Activated naive CD4-positive, alpha-beta T cell treated with anti-CD3 and anti-CD28 coated beads for 36 hours (primary cell): ENCODE results near the gene VSNL1. TPM values are rescaled to one million over a fixed set of nuclear protein-coding genes. Genes with fewer than 3 reads are reported as not detected.

Experiments
- CTCF ChIA-PET: fragments of 350-600 bp; sonication (Branson Sonifier 250); formaldehyde crosslinking; loops from one replicate; lab custom pipeline; 2021; ENCODE audit warnings: antibody characterized with exemption; lab: Charles Lee
- DNase-seq: peaks from one replicate; pipeline ENCODE4 v3.0.0-alpha.2; 2020
- H3K27ac Mint-ChIP-seq: one replicate; pipeline ENCODE4 v1.8.0; 2021; ENCODE audit warnings: mild to moderate bottlenecking, mixed read lengths
- H3K27me3 Mint-ChIP-seq: one replicate; pipeline ENCODE4 v1.8.0; 2021; ENCODE audit warnings: low read depth, mixed read lengths
- H3K36me3 Mint-ChIP-seq: one replicate; pipeline ENCODE4 v1.8.0; 2021; ENCODE audit warnings: low read depth, mixed read lengths
- H3K4me1 Mint-ChIP-seq: one replicate; pipeline ENCODE4 v1.8.0; 2021; ENCODE audit warnings: low read depth, mixed read lengths
- H3K4me3 Mint-ChIP-seq: one replicate; pipeline ENCODE4 v1.8.0; 2021; ENCODE audit warnings: mild to moderate bottlenecking, moderate library complexity, mixed read lengths
- H3K9me3 Mint-ChIP-seq: one replicate; pipeline ENCODE4 v1.8.0; 2021; ENCODE audit warnings: mixed read lengths
- intact Hi-C: fragments of 100-400 bp; cut with micrococcal nuclease; formaldehyde crosslinking; loops from one replicate; pipeline ENCODE4 v1.15.1; 2023
- total RNA-seq, 2 experiments: library from RNA; stranded (reverse); gene quantifications; one replicate each; pipeline ENCODE4 v1.2.3, GENCODE V29; 2021

The VSNL1 gene
- total RNA-seq, 2 experiments from 2014 or later = not detected

- H3K27ac Mint-ChIP-seq = no peak overlapping the region
These were observed 10.7 kb upstream of the VSNL1 start for GRCh38 chr2:17529771-17530170.

GRCh38 chr2:17533546-17533945 lies 7.0 kb upstream of the VSNL1 start:
- no peak overlapping the region for H3K27ac Mint-ChIP-seq
- no peaks in the 10 kb centered on the region for H3K36me3 Mint-ChIP-seq
- intact Hi-C loops = no loop called here
- H3K9me3 Mint-ChIP-seq = no peaks in the 10 kb centered on the region
- CTCF ChIA-PET = interaction anchor here (0.6 kb wide), 1 partner anchor 526 kb away, joined by 3 read pairs; no protein-coding TSS in a partner anchor
- H3K27me3 Mint-ChIP-seq = peaks cover 26% of the 10 kb centered on the region
- DNase-seq = no peak
- peaks cover 4% of the 10 kb centered on the region for H3K4me1 Mint-ChIP-seq
- H3K4me3 Mint-ChIP-seq = no peak overlapping the region

More at GRCh38 chr2:17529771-17530170, 10.7 kb upstream of the VSNL1 start:
- CTCF ChIA-PET = no interaction called here
- DNase-seq = no peak
- Mint-ChIP-seq H3K4me3 (no peak overlapping the region), H3K9me3 (no peaks in the 10 kb centered on the region), H3K27me3 (peaks cover 3% of the 10 kb centered on the region), H3K36me3 (no peaks in the 10 kb centered on the region), H3K4me1 (no peaks in the 10 kb centered on the region)
- intact Hi-C loops = no loop called here

GRCh38 chr2:17536416-17536815 lies 4.1 kb upstream of the VSNL1 start:
- H3K9me3 Mint-ChIP-seq = no peaks in the 10 kb centered on the region
- no peak overlapping the region for H3K4me3 Mint-ChIP-seq
- H3K4me1 Mint-ChIP-seq = peaks cover 4% of the 10 kb centered on the region
- no peak for DNase-seq
- peaks cover 47% of the 10 kb centered on the region for H3K27me3 Mint-ChIP-seq
- no peaks in the 10 kb centered on the region for H3K36me3 Mint-ChIP-seq
- H3K27ac Mint-ChIP-seq = no peak overlapping the region
- CTCF ChIA-PET = no interaction called here
- intact Hi-C loops = no loop called here

GRCh38 chr2:17538022-17538843 lies 2.3 kb upstream of the VSNL1 start:
- Mint-ChIP-seq H3K27me3 (peaks cover 54% of the 10 kb centered on the region), H3K4me1 (peaks cover 4% of the 10 kb centered on the region), H3K4me3 (no peak overlapping the region), H3K27ac (no peak overlapping the region), H3K9me3 (no peaks in the 10 kb centered on the region), H3K36me3 (no peaks in the 10 kb centered on the region)
- CTCF ChIA-PET = no interaction called here
- DNase-seq = no peak
- intact Hi-C loops = no loop called here

- intact Hi-C loops = no loop called here
- no peak overlapping the region for H3K27ac Mint-ChIP-seq
- no peaks in the 10 kb centered on the region for H3K36me3 Mint-ChIP-seq
- H3K9me3 Mint-ChIP-seq = no peaks in the 10 kb centered on the region
- CTCF ChIA-PET = no interaction called here
- no peak overlapping the region for H3K4me3 Mint-ChIP-seq
- peaks cover 4% of the 10 kb centered on the region for H3K4me1 Mint-ChIP-seq
- DNase-seq = no peak
- H3K27me3 Mint-ChIP-seq = peaks cover 59% of the 10 kb centered on the region
These were observed 1.5 kb upstream of the VSNL1 start for GRCh38 chr2:17538844-17539554.

GRCh38 chr2:17539611-17540092 lies 844 bp upstream of the VSNL1 start:
- intact Hi-C loops = no loop called here
- no peak overlapping the region for H3K4me3 Mint-ChIP-seq
- H3K9me3 Mint-ChIP-seq = no peaks in the 10 kb centered on the region
- DNase-seq = no peak
- H3K4me1 Mint-ChIP-seq = peaks cover 4% of the 10 kb centered on the region
- H3K27me3 Mint-ChIP-seq = peaks cover 59% of the 10 kb centered on the region
- H3K36me3 Mint-ChIP-seq = no peaks in the 10 kb centered on the region
- no peak overlapping the region for H3K27ac Mint-ChIP-seq
- CTCF ChIA-PET = no interaction called here

GRCh38 chr2:17540813-17541530 lies 476 bp downstream of the VSNL1 start:
- no peak overlapping the region for H3K4me3 Mint-ChIP-seq
- intact Hi-C loops = no loop called here
- CTCF ChIA-PET = no interaction called here

GRCh38 chr2:17541531-17541950 lies 1.0 kb downstream of the VSNL1 start:
- no peaks in the 10 kb centered on the region for H3K9me3 Mint-ChIP-seq
- intact Hi-C loops = no loop called here

More at GRCh38 chr2:17540813-17541530, 476 bp downstream of the VSNL1 start:
- Mint-ChIP-seq H3K9me3 (no peaks in the 10 kb centered on the region), H3K27me3 (peaks cover 52% of the 10 kb centered on the region), H3K4me1 (peaks cover 4% of the 10 kb centered on the region), H3K27ac (no peak overlapping the region), H3K36me3 (no peaks in the 10 kb centered on the region)
- DNase-seq = no peak

GRCh38 chr2:17542471-17542870 lies 2.0 kb downstream of the VSNL1 start:
- no peak overlapping the region for H3K4me3 Mint-ChIP-seq
- no peak overlapping the region for H3K27ac Mint-ChIP-seq
- no peaks in the 10 kb centered on the region for H3K36me3 Mint-ChIP-seq
- CTCF ChIA-PET = no interaction called here
- peaks cover 44% of the 10 kb centered on the region for H3K27me3 Mint-ChIP-seq
- peaks cover 4% of the 10 kb centered on the region for H3K4me1 Mint-ChIP-seq
- intact Hi-C loops = no loop called here
- no peak for DNase-seq
- H3K9me3 Mint-ChIP-seq = no peaks in the 10 kb centered on the region

More at GRCh38 chr2:17541531-17541950, 1.0 kb downstream of the VSNL1 start:
- no peak overlapping the region for H3K27ac Mint-ChIP-seq
- H3K36me3 Mint-ChIP-seq = no peaks in the 10 kb centered on the region
- H3K4me3 Mint-ChIP-seq = no peak overlapping the region
- CTCF ChIA-PET = no interaction called here
- peaks cover 49% of the 10 kb centered on the region for H3K27me3 Mint-ChIP-seq
- no peak for DNase-seq
- peaks cover 4% of the 10 kb centered on the region for H3K4me1 Mint-ChIP-seq

- Mint-ChIP-seq H3K9me3 (no peaks in the 10 kb centered on the region), H3K4me1 (peaks cover 4% of the 10 kb centered on the region), H3K27me3 (peaks cover 42% of the 10 kb centered on the region), H3K27ac (no peak overlapping the region), H3K4me3 (no peak overlapping the region), H3K36me3 (no peaks in the 10 kb centered on the region)
- intact Hi-C loops = no loop called here
- CTCF ChIA-PET = no interaction called here
- no peak for DNase-seq
These were observed 2.7 kb downstream of the VSNL1 start for GRCh38 chr2:17543131-17543660.

- intact Hi-C loops = no loop called here
- no peaks in the 10 kb centered on the region for H3K36me3 Mint-ChIP-seq
- no peak for DNase-seq
- no peaks in the 10 kb centered on the region for H3K4me1 Mint-ChIP-seq
- H3K4me3 Mint-ChIP-seq = no peak overlapping the region
- no peak overlapping the region for H3K27ac Mint-ChIP-seq
- CTCF ChIA-PET = no interaction called here
- H3K27me3 Mint-ChIP-seq = peaks cover 44% of the 10 kb centered on the region
- no peaks in the 10 kb centered on the region for H3K9me3 Mint-ChIP-seq
These were observed 3.4 kb downstream of the VSNL1 start for GRCh38 chr2:17543848-17544247.

GRCh38 chr2:17544256-17544655 lies 3.8 kb downstream of the VSNL1 start:
- no peak for DNase-seq
- CTCF ChIA-PET = no interaction called here
- Mint-ChIP-seq H3K4me3 (no peak overlapping the region), H3K36me3 (no peaks in the 10 kb centered on the region), H3K9me3 (no peaks in the 10 kb centered on the region), H3K4me1 (no peaks in the 10 kb centered on the region), H3K27ac (no peak overlapping the region), H3K27me3 (peaks cover 43% of the 10 kb centered on the region)
- intact Hi-C loops = no loop called here
